ENCODE results near the gene ASTN2. TPM values are rescaled to one million over a fixed set of nuclear protein-coding genes. Genes with fewer than 3 reads are reported as not detected.

Gene ASTN2
- total and polyA plus RNA-seq, 4 donors: 0.57 to 2.9 (median 1.4) TPM

- Histone ChIP-seq H3K27me3 (ENCODE audit: control insufficient read depth in 4 of 4, insufficient read depth in 4 of 4, low read length in 3 of 4) (peaks cover 0 to 21% (median 6%) of the 10 kb centered on the region in 4 donors), H3K4me1 (ENCODE audit: control insufficient read depth in 4 of 4, insufficient read depth in 4 of 4, low read length in 3 of 4) (peaks cover 7 to 29% (median 20%) of the 10 kb centered on the region in 4 donors), H3K4me3 (ENCODE audit: low read depth in 1 of 3, low read length in 3 of 3) (peak overlapping the region in 1 of 3 donors; percentile 3), H3K36me3 (ENCODE audit: control insufficient read depth in 4 of 4, insufficient read depth in 3 of 4, low read depth in 1 of 4, low read length in 3 of 4) (no peaks in the 10 kb centered on the region), H3K9me3 (ENCODE audit: control insufficient read depth in 4 of 4, low read length in 3 of 4) (peaks cover 0 to 3% (median 0%) of the 10 kb centered on the region in 4 donors), H3K27ac (ENCODE audit: low read depth in 1 of 2, low read length in 2 of 2) (no peak overlapping the region), H3K9ac (ENCODE audit: low read depth in 1 of 2, low read length in 2 of 2) (no peak overlapping the region)
- no peak for TF ChIP-seq EGR1 (IDR thresholded peaks at IDR 0.05; ENCODE audit: low read depth in 2 of 2)
- TF ChIP-seq JUND (IDR thresholded peaks at IDR 0.05): no peak
- TF ChIP-seq RAD21 (IDR thresholded peaks at IDR 0.05): no peak
- no peak for TF ChIP-seq TAF1 (conservative IDR thresholded peaks at IDR 0.05)
- no peak for TF ChIP-seq YY1 (IDR thresholded peaks at IDR 0.05)
- TF ChIP-seq NR2F2 (IDR thresholded peaks at IDR 0.05): no peak
- TF ChIP-seq, protein P1, sequence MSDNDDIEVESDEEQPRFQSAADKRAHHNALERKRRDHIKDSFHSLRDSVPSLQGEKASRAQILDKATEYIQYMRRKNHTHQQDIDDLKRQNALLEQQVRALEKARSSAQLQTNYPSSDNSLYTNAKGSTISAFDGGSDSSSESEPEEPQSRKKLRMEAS (IDR thresholded peaks at IDR 0.05): no peak
- no peak for TF ChIP-seq GABPA (IDR thresholded peaks at IDR 0.05 in 1 of 2, conservative IDR thresholded peaks at IDR 0.05 in 1 of 2)
- TF ChIP-seq FOXA2 (IDR thresholded peaks at IDR 0.05): no peak
- no peak for TF ChIP-seq HNF4A (conservative IDR thresholded peaks at IDR 0.05)
- TF ChIP-seq, protein P2, sequence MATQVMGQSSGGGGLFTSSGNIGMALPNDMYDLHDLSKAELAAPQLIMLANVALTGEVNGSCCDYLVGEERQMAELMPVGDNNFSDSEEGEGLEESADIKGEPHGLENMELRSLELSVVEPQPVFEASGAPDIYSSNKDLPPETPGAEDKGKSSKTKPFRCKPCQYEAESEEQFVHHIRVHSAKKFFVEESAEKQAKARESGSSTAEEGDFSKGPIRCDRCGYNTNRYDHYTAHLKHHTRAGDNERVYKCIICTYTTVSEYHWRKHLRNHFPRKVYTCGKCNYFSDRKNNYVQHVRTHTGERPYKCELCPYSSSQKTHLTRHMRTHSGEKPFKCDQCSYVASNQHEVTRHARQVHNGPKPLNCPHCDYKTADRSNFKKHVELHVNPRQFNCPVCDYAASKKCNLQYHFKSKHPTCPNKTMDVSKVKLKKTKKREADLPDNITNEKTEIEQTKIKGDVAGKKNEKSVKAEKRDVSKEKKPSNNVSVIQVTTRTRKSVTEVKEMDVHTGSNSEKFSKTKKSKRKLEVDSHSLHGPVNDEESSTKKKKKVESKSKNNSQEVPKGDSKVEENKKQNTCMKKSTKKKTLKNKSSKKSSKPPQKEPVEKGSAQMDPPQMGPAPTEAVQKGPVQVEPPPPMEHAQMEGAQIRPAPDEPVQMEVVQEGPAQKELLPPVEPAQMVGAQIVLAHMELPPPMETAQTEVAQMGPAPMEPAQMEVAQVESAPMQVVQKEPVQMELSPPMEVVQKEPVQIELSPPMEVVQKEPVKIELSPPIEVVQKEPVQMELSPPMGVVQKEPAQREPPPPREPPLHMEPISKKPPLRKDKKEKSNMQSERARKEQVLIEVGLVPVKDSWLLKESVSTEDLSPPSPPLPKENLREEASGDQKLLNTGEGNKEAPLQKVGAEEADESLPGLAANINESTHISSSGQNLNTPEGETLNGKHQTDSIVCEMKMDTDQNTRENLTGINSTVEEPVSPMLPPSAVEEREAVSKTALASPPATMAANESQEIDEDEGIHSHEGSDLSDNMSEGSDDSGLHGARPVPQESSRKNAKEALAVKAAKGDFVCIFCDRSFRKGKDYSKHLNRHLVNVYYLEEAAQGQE (IDR thresholded peaks at IDR 0.05): no peak
- no peak for TF ChIP-seq SP1 (IDR thresholded peaks at IDR 0.05)
- no peak for TF ChIP-seq RXRA (IDR thresholded peaks at IDR 0.05)
- TF ChIP-seq FOXA1 (IDR thresholded peaks at IDR 0.05): no peak
- TF ChIP-seq HNF4G (IDR thresholded peaks at IDR 0.05): no peak
- no peak for TF ChIP-seq ZBTB33 (IDR thresholded peaks at IDR 0.05)
- WGBS: 7% methylated on average over 24 of the region's 24 CpGs
- DNase-seq (ENCODE audit: low spot score): no peak
Measured at GRCh38 chr9:117412841-117413240, 2.0 kb downstream of the ASTN2 start.

DNA sequence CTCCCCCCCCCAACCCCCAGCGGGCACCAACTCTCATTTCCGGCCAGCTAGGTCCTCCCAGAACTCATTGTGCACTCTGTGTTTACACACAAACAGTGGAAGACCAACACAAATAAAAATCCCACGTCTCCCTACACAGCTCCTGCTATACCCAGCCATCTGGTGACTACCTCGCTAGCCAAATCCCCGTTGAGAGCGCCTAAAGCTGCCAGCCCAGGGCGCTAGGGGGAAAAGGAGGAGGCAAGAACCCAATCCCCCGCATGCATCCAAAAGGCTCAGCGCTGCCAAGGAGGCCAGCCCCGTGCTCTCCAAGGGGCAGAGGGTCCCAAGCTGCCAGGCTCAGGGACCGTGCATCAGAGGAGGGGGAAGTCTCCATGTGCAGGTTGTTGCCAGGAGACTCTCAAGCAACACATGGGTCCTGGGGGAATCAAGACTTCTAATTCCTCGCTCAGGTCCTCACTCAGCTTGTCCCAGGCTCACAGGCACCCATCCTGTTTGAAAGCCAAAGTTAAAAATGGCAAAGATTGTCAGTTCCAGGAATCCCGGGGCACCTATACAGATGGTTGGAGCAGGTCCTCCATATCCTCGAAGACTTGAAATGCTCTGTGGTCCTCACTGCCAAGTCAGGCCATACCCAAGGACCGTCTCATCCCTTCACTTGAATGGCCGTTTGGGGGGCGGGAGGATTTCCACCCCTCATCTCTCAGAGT is 2.7 kb downstream of the ASTN2 start:
- no peak for DNase-seq (ENCODE audit: low spot score)
- peaks cover 0 to 17% (median 6%) of the 10 kb centered on the region in 4 donors for H3K27me3 ChIP-seq (ENCODE audit: control insufficient read depth in 4 of 4, insufficient read depth in 4 of 4, low read length in 3 of 4)

More for the DNA sequence above, 2.7 kb downstream of the ASTN2 start:
- TF ChIP-seq EGR1 (IDR thresholded peaks at IDR 0.05; ENCODE audit: low read depth in 2 of 2): no peak
- no peak for TF ChIP-seq ZBTB33 (IDR thresholded peaks at IDR 0.05)
- no peak for TF ChIP-seq FOXA2 (IDR thresholded peaks at IDR 0.05)
- no peak for TF ChIP-seq YY1 (IDR thresholded peaks at IDR 0.05)
- no peak for TF ChIP-seq HNF4A (conservative IDR thresholded peaks at IDR 0.05)
- H3K27ac ChIP-seq (ENCODE audit: low read depth in 1 of 2, low read length in 2 of 2): no peak overlapping the region
- WGBS: 28% methylated on average over 17 of the region's 17 CpGs
- no peak overlapping the region for H3K4me3 ChIP-seq (ENCODE audit: low read depth in 1 of 3, low read length in 3 of 3)
- H3K9ac ChIP-seq (ENCODE audit: low read depth in 1 of 2, low read length in 2 of 2): no peak overlapping the region
- peaks cover 7 to 29% (median 20%) of the 10 kb centered on the region in 4 donors for H3K4me1 ChIP-seq (ENCODE audit: control insufficient read depth in 4 of 4, insufficient read depth in 4 of 4, low read length in 3 of 4)
- H3K9me3 ChIP-seq (ENCODE audit: control insufficient read depth in 4 of 4, low read length in 3 of 4): peaks cover 0 to 3% (median 0%) of the 10 kb centered on the region in 4 donors
- no peaks in the 10 kb centered on the region for H3K36me3 ChIP-seq (ENCODE audit: control insufficient read depth in 4 of 4, insufficient read depth in 3 of 4, low read depth in 1 of 4, low read length in 3 of 4)

Measured in liver (tissue), 9 donors.